GM12865 (cell line): ENCODE data around the gene LAMA1.

Source experiments
- DNase-seq: peaks from one replicate; pipeline ENCODE4 v3.0.0; 2010; ENCODE audit warnings: low read depth
- H3K4me3 ChIP-seq: 2 replicates; pipeline ENCODE4 v1.5.1; 2011; ENCODE audit warnings: mild to moderate bottlenecking, low read depth, low read length, control low read depth
- CTCF ChIP-seq: IDR thresholded peaks from 2 replicates; pipeline ENCODE4 v1.5.1; 2011; ENCODE audit warnings: low read length, control low read depth, low read depth, inconsistent platforms; ENCODE audit not compliant: insufficient read depth; ENCODE audit errors: missing control alignments

The LAMA1 gene

GRCh38 chr18:6920099-6920955, 197.3 kb downstream of the LAMA1 start:
- no peak overlapping the region for H3K4me3 ChIP-seq
- peak; percentile 57 for DNase-seq
- TF ChIP-seq CTCF = peak; percentile 72

GRCh38 chr18:6917072-6917471, 200.5 kb downstream of the LAMA1 start:
- no peak for TF ChIP-seq CTCF
- H3K4me3 ChIP-seq = no peak overlapping the region
- DNase-seq = no peak

GRCh38 chr18:6901286-6901926, 216.2 kb downstream of the LAMA1 start:
- H3K4me3 ChIP-seq = no peak overlapping the region
- DNase-seq = no peak
- TF ChIP-seq CTCF = no peak

- no peak for TF ChIP-seq CTCF
- H3K4me3 ChIP-seq = no peak overlapping the region
- no peak for DNase-seq
Observed at GRCh38 chr18:6891788-6892187, 225.8 kb downstream of the LAMA1 start.
